Lower lobe of right lung (tissue), 2 donors: ENCODE results near the gene DPP6. TPM values are rescaled to one million over a fixed set of nuclear protein-coding genes. Genes with fewer than 3 reads are reported as not detected.

ENCODE experiments used
- ATAC-seq, 2 donors: fragments of 200-7000 bp; cut with Tn5 transposase; one replicate each; pipeline ENCODE4 v1.9.1; 2020 to 2022; ENCODE audit warnings: mild to moderate bottlenecking in 2 of 2, moderate library complexity in 2 of 2
- DNase-seq: peaks from one replicate; pipeline ENCODE4 v3.0.0-alpha.2; 2020
- H3K27ac ChIP-seq: fragments of 200-600 bp; one replicate; pipeline ENCODE4 v1.8.0; 2022
- H3K27me3 ChIP-seq: fragments of 200-600 bp; one replicate; pipeline ENCODE4 v1.8.0; 2022; ENCODE audit warnings: low read depth
- H3K36me3 ChIP-seq: fragments of 200-600 bp; one replicate; pipeline ENCODE4 v1.8.0; 2022; ENCODE audit warnings: mild to moderate bottlenecking
- H3K4me1 ChIP-seq: fragments of 200-600 bp; one replicate; pipeline ENCODE4 v1.8.0; 2022
- H3K4me3 ChIP-seq: fragments of 200-600 bp; one replicate; pipeline ENCODE4 v1.8.0; 2022; ENCODE audit warnings: mild to moderate bottlenecking
- H3K9me3 ChIP-seq: fragments of 200-600 bp; one replicate; pipeline ENCODE4 v1.8.0; 2022
- CTCF ChIP-seq: fragments of 200-600 bp; IDR thresholded peaks from one replicate; pipeline ENCODE4 v1.8.0; 2022; ENCODE audit warnings: antibody characterized with exemption, mild to moderate bottlenecking
- intact Hi-C: fragments of 100-400 bp; cut with DNase I; formaldehyde crosslinking; loops from one replicate; pipeline ENCODE4 v1.11.0; 2022
- total RNA-seq: library from RNA; stranded (reverse); fragmentation: NEBNext Ultra II Directional; extraction: Animal tissue kit (Norgen Biotek cat#: 25700); gene quantifications from one replicate; pipeline ENCODE4 v1.2.1, GENCODE V29; 2021
- donor health status: DM: no; HTN: yes; CAD: no; lungs with severe emphysema.

DPP6 gene
- total RNA-seq, 1 donor from 2014 or later = 0.71 TPM

GRCh38 chr7:154424350-154424749 lies 372.2 kb downstream of the DPP6 start:
- ATAC-seq (no peak), DNase-seq (no peak)
- intact Hi-C loops = no loop called here
- no peaks in the 10 kb centered on the region for H3K9me3 ChIP-seq
- H3K4me3 ChIP-seq = no peak overlapping the region
- no peaks in the 10 kb centered on the region for H3K27me3 ChIP-seq
- H3K4me1 ChIP-seq = no peaks in the 10 kb centered on the region
- TF ChIP-seq CTCF = no peak
- H3K36me3 ChIP-seq = no peaks in the 10 kb centered on the region
- H3K27ac ChIP-seq = no peak overlapping the region

- Histone ChIP-seq H3K36me3 (no peaks in the 10 kb centered on the region), H3K9me3 (no peaks in the 10 kb centered on the region), H3K27ac (no peak overlapping the region), H3K27me3 (no peaks in the 10 kb centered on the region), H3K4me1 (no peaks in the 10 kb centered on the region), H3K4me3 (no peak overlapping the region)
- TF ChIP-seq CTCF = no peak
- DNase-seq (no peak), ATAC-seq (no peak)
- intact Hi-C loops = no loop called here
Measured at GRCh38 chr7:154425271-154425670, 373.1 kb downstream of the DPP6 start.

- Histone ChIP-seq H3K27ac (no peak overlapping the region), H3K9me3 (no peaks in the 10 kb centered on the region), H3K36me3 (no peaks in the 10 kb centered on the region), H3K4me3 (no peak overlapping the region), H3K4me1 (no peaks in the 10 kb centered on the region), H3K27me3 (no peaks in the 10 kb centered on the region)
- intact Hi-C loops = no loop called here
- DNase-seq = no peak
- no peak for TF ChIP-seq CTCF
- no peak for ATAC-seq
Measured at GRCh38 chr7:154426778-154427177, 374.6 kb downstream of the DPP6 start.

- H3K4me1 ChIP-seq = no peaks in the 10 kb centered on the region
- no peaks in the 10 kb centered on the region for H3K9me3 ChIP-seq
- no peak overlapping the region for H3K4me3 ChIP-seq
- no peak for TF ChIP-seq CTCF
- no peak overlapping the region for H3K27ac ChIP-seq
- ATAC-seq (no peak), DNase-seq (no peak)
- intact Hi-C loops = no loop called here
- no peaks in the 10 kb centered on the region for H3K36me3 ChIP-seq
- no peaks in the 10 kb centered on the region for H3K27me3 ChIP-seq
Measured at GRCh38 chr7:154427533-154427932, 375.3 kb downstream of the DPP6 start.

GRCh38 chr7:154429666-154430404 lies 377.6 kb downstream of the DPP6 start:
- no peak for TF ChIP-seq CTCF
- Histone ChIP-seq H3K9me3 (no peaks in the 10 kb centered on the region), H3K36me3 (no peaks in the 10 kb centered on the region), H3K4me3 (no peak overlapping the region), H3K4me1 (no peaks in the 10 kb centered on the region), H3K27me3 (no peaks in the 10 kb centered on the region), H3K27ac (no peak overlapping the region)
- ATAC-seq (no peak), DNase-seq (no peak)
- intact Hi-C loops = no loop called here
